WTC11 (cell line): Measurements from ENCODE around the gene POC5. TPM values are rescaled to one million over a fixed set of nuclear protein-coding genes. Genes with fewer than 3 reads are reported as not detected.

Experiments
- ATAC-seq: fragments of 200-7000 bp; cut with Tn5 transposase; 2 replicates; pipeline ENCODE4 v1.10.0; 2021; ENCODE audit warnings: mild to moderate bottlenecking, moderate library complexity
- CTCF ChIA-PET: fragments of 300-600 bp; sonication (Branson Sonifier 250); formaldehyde crosslinking; loops from one replicate; lab custom pipeline; 2021; ENCODE audit warnings: antibody characterized with exemption; lab: Charles Lee
- POLR2A ChIA-PET: fragments of 350-600 bp; sonication (Branson Sonifier 250); formaldehyde crosslinking; loops from one replicate; lab custom pipeline; 2021; ENCODE audit warnings: antibody characterized with exemption; lab: Charles Lee
- DNase-seq: peaks from one replicate; pipeline ENCODE4 v3.0.0; 2021; ENCODE audit warnings: low spot score
- H3K27ac Mint-ChIP-seq: 2 replicates; pipeline ENCODE4 v1.8.0; 2021; ENCODE audit warnings: mixed read lengths
- H3K27me3 Mint-ChIP-seq: 2 replicates; pipeline ENCODE4 v1.8.0; 2021; ENCODE audit warnings: low read depth, mild to moderate bottlenecking, moderate library complexity, mixed read lengths
- H3K36me3 Mint-ChIP-seq: 2 replicates; pipeline ENCODE4 v1.8.0; 2021; ENCODE audit warnings: mixed read lengths
- H3K4me1 Mint-ChIP-seq: 2 replicates; pipeline ENCODE4 v1.8.0; 2022; ENCODE audit warnings: mixed read lengths
- H3K4me3 Mint-ChIP-seq: 2 replicates; pipeline ENCODE4 v1.8.0; 2021; ENCODE audit warnings: mild to moderate bottlenecking, moderate library complexity, mixed read lengths
- H3K9me3 Mint-ChIP-seq: 2 replicates; pipeline ENCODE4 v1.8.0; 2021; ENCODE audit warnings: mixed read lengths
- CREB1 ChIP-seq: sonication (generic); formaldehyde crosslinking; IDR thresholded peaks from 2 replicates; pipeline ENCODE4 v1.8.0; 2023; ENCODE audit warnings: mild to moderate bottlenecking, missing genetic modification reagents
- CREM ChIP-seq: sonication (generic); formaldehyde crosslinking; IDR thresholded peaks from 2 replicates; pipeline ENCODE4 v1.8.1; 2022; ENCODE audit warnings: mild to moderate bottlenecking, missing genetic modification reagents, moderate library complexity
- CTCF ChIP-seq: fragments of 200-600 bp; IDR thresholded peaks from 2 replicates; pipeline ENCODE4 v1.8.0; 2022; ENCODE audit warnings: antibody characterized with exemption
- ETV6 ChIP-seq: sonication (generic); formaldehyde crosslinking; IDR thresholded peaks from 2 replicates; pipeline ENCODE4 v1.8.1; 2022; ENCODE audit warnings: mild to moderate bottlenecking, missing genetic modification reagents
- FOXK1 ChIP-seq: sonication (generic); formaldehyde crosslinking; IDR thresholded peaks from 2 replicates; pipeline ENCODE4 v1.8.0; 2022; ENCODE audit warnings: mild to moderate bottlenecking, moderate library complexity, missing genetic modification reagents
- GRHL2 ChIP-seq: fragments of 250-450 bp; sonication (Bioruptor Pico); IDR thresholded peaks from 2 replicates; pipeline ENCODE4 v1.8.0; 2022; ENCODE audit warnings: mild to moderate bottlenecking, moderate library complexity; ENCODE audit not compliant: insufficient replicate concordance, severe bottlenecking
- GTF2I ChIP-seq: fragments of 250-450 bp; sonication (Bioruptor Pico); conservative IDR thresholded peaks from 2 replicates; pipeline ENCODE4 v1.4.0; 2021; ENCODE audit warnings: mild to moderate bottlenecking
- HMGA2 ChIP-seq: fragments of 250-450 bp; sonication (Bioruptor Pico); IDR thresholded peaks from 2 replicates; pipeline ENCODE4 v1.4.0; 2021; ENCODE audit warnings: mild to moderate bottlenecking, moderate library complexity
- MXD4 ChIP-seq: fragments of 250-450 bp; sonication (Bioruptor Pico); IDR thresholded peaks from 2 replicates; pipeline ENCODE4 v1.8.0; 2021; ENCODE audit warnings: mild to moderate bottlenecking, moderate library complexity, borderline replicate concordance
- MYBL2 ChIP-seq: sonication (generic); formaldehyde crosslinking; IDR thresholded peaks from 2 replicates; pipeline ENCODE4 v1.8.1; 2023; ENCODE audit warnings: mild to moderate bottlenecking, moderate library complexity, missing genetic modification reagents
- NFATC4 ChIP-seq: fragments of 250-450 bp; sonication (Bioruptor Pico); IDR thresholded peaks from 2 replicates; pipeline ENCODE4 v1.9.0; 2021; ENCODE audit warnings: mild to moderate bottlenecking
- NR2C2 ChIP-seq: sonication (generic); formaldehyde crosslinking; IDR thresholded peaks from 2 replicates; pipeline ENCODE4 v1.8.0; 2022; ENCODE audit warnings: mild to moderate bottlenecking, missing genetic modification reagents
- SMAD3 ChIP-seq: sonication (generic); formaldehyde crosslinking; IDR thresholded peaks from 2 replicates; pipeline ENCODE4 v1.8.0; 2022; ENCODE audit warnings: missing genetic modification reagents, mild to moderate bottlenecking, borderline replicate concordance
- SOX15 ChIP-seq: fragments of 250-450 bp; sonication (Bioruptor Pico); IDR thresholded peaks from 2 replicates; pipeline ENCODE4 v1.9.0; 2021; ENCODE audit warnings: mild to moderate bottlenecking
- ZNF317 ChIP-seq: sonication (generic); formaldehyde crosslinking; IDR thresholded peaks from 2 replicates; pipeline ENCODE4 v1.8.1; 2023; ENCODE audit warnings: low read depth, mild to moderate bottlenecking, moderate library complexity, missing genetic modification reagents, borderline replicate concordance
- ZNF416 ChIP-seq: fragments of 250-450 bp; sonication (Bioruptor Pico); IDR thresholded peaks from 2 replicates; pipeline ENCODE4 v1.9.0; 2021; ENCODE audit warnings: mild to moderate bottlenecking, inconsistent platforms
- ZNF425 ChIP-seq: fragments of 250-450 bp; sonication (Bioruptor Pico); conservative IDR thresholded peaks from 2 replicates; pipeline ENCODE4 v1.9.0; 2021; ENCODE audit warnings: mild to moderate bottlenecking
- total RNA-seq: library from RNA; stranded (reverse); gene quantifications from 3 replicates; pipeline ENCODE4 v1.2.3, GENCODE V29; 2021

The POC5 gene
- total RNA-seq, 1 experiment from 2014 or later: 13.4 TPM

- CTCF ChIA-PET: interaction anchor here (0.6 to 1.4 kb wide), 12 partner anchors 12 to 444 kb away, joined by 3 to 9 read pairs (median 4); partner anchors contain the start of genes ANKRD31, CERT1 and POLK
- TF ChIP-seq NFATC4: no peak
- TF ChIP-seq HMGA2 (CRISPR knock-in tag): peak; percentile 99
- peak; percentile 33; the same call in 1 of the 2 replicates for TF ChIP-seq CTCF
- H3K27me3 Mint-ChIP-seq: no peaks in the 10 kb centered on the region
- ATAC-seq (no peak), DNase-seq (no peak)
- no peaks in the 10 kb centered on the region for H3K4me1 Mint-ChIP-seq
- no peak overlapping the region for H3K27ac Mint-ChIP-seq
- H3K9me3 Mint-ChIP-seq: no peaks in the 10 kb centered on the region
- no peak overlapping the region for H3K4me3 Mint-ChIP-seq
- POLR2A ChIA-PET: no interaction called here
- peaks cover 8% of the 10 kb centered on the region for H3K36me3 Mint-ChIP-seq
These were observed 36.0 kb downstream of the POC5 start for GRCh38 chr5:75681125-75681830.

GRCh38 chr5:75678155-75678554 is 39.1 kb downstream of the POC5 start:
- H3K36me3 Mint-ChIP-seq: peaks cover 3% of the 10 kb centered on the region; the same call in 1 of the 2 replicates
- no peaks in the 10 kb centered on the region for H3K9me3 Mint-ChIP-seq
- ATAC-seq: no peak
- TF ChIP-seq ZNF425 (CRISPR knock-in tag) (no peak), CREB1 (CRISPR knock-in tag) (no peak), ZNF416 (CRISPR knock-in tag) (no peak), NR2C2 (CRISPR knock-in tag) (no peak), GTF2I (CRISPR knock-in tag) (no peak), ZNF317 (no peak), GRHL2 (CRISPR knock-in tag) (no peak), MXD4 (no peak), ETV6 (CRISPR knock-in tag) (no peak), SMAD3 (CRISPR knock-in tag) (no peak)
- CTCF ChIA-PET: interaction anchor here (1.0 kb wide), 1 partner anchor 341 kb away, joined by 3 read pairs; the partner anchor contains the start of gene HMGCR
- no peaks in the 10 kb centered on the region for H3K27me3 Mint-ChIP-seq
- POLR2A ChIA-PET: no interaction called here
- no peak overlapping the region for H3K4me3 Mint-ChIP-seq
- DNase-seq: no peak
- no peak overlapping the region for H3K27ac Mint-ChIP-seq
- H3K4me1 Mint-ChIP-seq: no peaks in the 10 kb centered on the region

GRCh38 chr5:75677607-75678006 is 39.6 kb downstream of the POC5 start:
- H3K36me3 Mint-ChIP-seq: peaks cover 3% of the 10 kb centered on the region; the same call in 1 of the 2 replicates
- H3K4me3 Mint-ChIP-seq: no peak overlapping the region
- ATAC-seq (no peak), DNase-seq (no peak)
- TF ChIP-seq CTCF (no peak), SOX15 (CRISPR knock-in tag) (no peak), NFATC4 (no peak), CREM (CRISPR knock-in tag) (no peak), MYBL2 (CRISPR knock-in tag) (no peak), GTF2I (CRISPR knock-in tag) (no peak), FOXK1 (no peak)
- H3K27me3 Mint-ChIP-seq: no peaks in the 10 kb centered on the region
- no peak overlapping the region for H3K27ac Mint-ChIP-seq
- POLR2A ChIA-PET: no interaction called here
- H3K4me1 Mint-ChIP-seq: no peaks in the 10 kb centered on the region
- CTCF ChIA-PET: interaction anchor here (1.0 kb wide), 1 partner anchor 341 kb away, joined by 3 read pairs; the partner anchor contains the start of gene HMGCR
- H3K9me3 Mint-ChIP-seq: no peaks in the 10 kb centered on the region
